Hepatocyte (in vitro differentiated cells): ENCODE results near the gene BCAS1. TPM values are rescaled to one million over a fixed set of nuclear protein-coding genes. Genes with fewer than 3 reads are reported as not detected.

Source experiments
- DNase-seq: peaks from one replicate; pipeline ENCODE4 v3.0.0-alpha.2; 2016; ENCODE audit warnings: low spot score
- H2AFZ ChIP-seq: fragments of 200-600 bp; sonication (generic); 2 replicates; pipeline ENCODE4 v1.6.0; 2016; ENCODE audit warnings: antibody characterized with exemption, mild to moderate bottlenecking
- H3K27ac ChIP-seq: fragments of 200-600 bp; sonication (generic); 2 replicates; pipeline ENCODE4 v1.5.1; 2016; ENCODE audit warnings: mild to moderate bottlenecking
- H3K27me3 ChIP-seq: fragments of 200-600 bp; sonication (generic); 2 replicates; pipeline ENCODE4 v1.6.1; 2016
- H3K36me3 ChIP-seq: fragments of 200-600 bp; sonication (generic); replicated peaks from 2 replicates; pipeline ENCODE4 v1.5.1; 2016; ENCODE audit warnings: low read depth; ENCODE audit not compliant: insufficient read depth
- H3K4me1 ChIP-seq: fragments of 200-600 bp; sonication (generic); 2 replicates; pipeline ENCODE4 v1.5.1; 2016; ENCODE audit warnings: mild to moderate bottlenecking, moderate library complexity; ENCODE audit not compliant: insufficient read depth
- H3K4me2 ChIP-seq: fragments of 200-600 bp; sonication (generic); 2 replicates; pipeline ENCODE4 v1.6.0; 2016
- H3K4me3 ChIP-seq: fragments of 200-600 bp; sonication (generic); 2 replicates; pipeline ENCODE4 v1.5.1; 2016; ENCODE audit warnings: mild to moderate bottlenecking
- H3K79me2 ChIP-seq: fragments of 200-600 bp; sonication (generic); 2 replicates; pipeline ENCODE4 v1.6.0; 2017; ENCODE audit warnings: mild to moderate bottlenecking
- H3K9me2 ChIP-seq: fragments of 200-600 bp; sonication (generic); replicated peaks from 2 replicates; pipeline ENCODE4 v1.6.0; 2017; ENCODE audit warnings: mild to moderate bottlenecking; ENCODE audit not compliant: insufficient read depth
- H3K9me3 ChIP-seq: fragments of 200-600 bp; sonication (generic); 2 replicates; pipeline ENCODE4 v1.5.1; 2016; ENCODE audit warnings: low read depth, mild to moderate bottlenecking
- H4K20me1 ChIP-seq: fragments of 200-600 bp; sonication (generic); 2 replicates; pipeline ENCODE4 v1.6.0; 2016; ENCODE audit warnings: mild to moderate bottlenecking; ENCODE audit not compliant: insufficient read depth, poor library complexity, severe bottlenecking
- EZH2 ChIP-seq: fragments of 200-600 bp; sonication (generic); IDR thresholded peaks from 2 replicates; pipeline ENCODE4 v1.6.1; 2016; ENCODE audit warnings: antibody characterized with exemption, mild to moderate bottlenecking, borderline replicate concordance
- EZH2phosphoT487 ChIP-seq: fragments of 200-600 bp; sonication (generic); IDR thresholded peaks from one replicate; pipeline ENCODE4 v1.6.1; 2018; ENCODE audit warnings: antibody characterized with exemption, mild to moderate bottlenecking, low read depth, moderate library complexity; ENCODE audit not compliant: unreplicated experiment, severe bottlenecking
- WGBS: methylation state at CpG from one replicate; pipeline ENCODE4 v1.1.6; 2016; ENCODE audit warnings: low lambda C conversion rate; ENCODE audit errors: missing lambda C conversion rate; 5-methylcytosine and 5-hydroxymethylcytosine counted together
- polyA plus RNA-seq: library from polyadenylated mRNA; unstranded; fragments of >200 nt; fragmentation: Nextera tagmentation; extraction: Ambion mirVana; gene quantifications from 2 replicates; pipeline ENCODE4 v1.2.1, GENCODE V29; 2016
- total RNA-seq: library from RNA; depleted of rRNA; stranded (reverse); fragments of >200 nt; gene quantifications from 2 replicates; pipeline ENCODE4 v1.2.3, GENCODE V29; 2014
- TF ChIP-seq, protein P1 (sequence below): fragments of 200-600 bp; sonication (generic); IDR thresholded peaks from 2 replicates; pipeline ENCODE4 v1.5.1; 2016; ENCODE audit warnings: antibody characterized with exemption, mild to moderate bottlenecking; ENCODE audit not compliant: poor library complexity

BCAS1 gene
- total and polyA plus RNA-seq, 2 experiments from 2014 or later, result 4.9 to 9.8 TPM

DNA sequence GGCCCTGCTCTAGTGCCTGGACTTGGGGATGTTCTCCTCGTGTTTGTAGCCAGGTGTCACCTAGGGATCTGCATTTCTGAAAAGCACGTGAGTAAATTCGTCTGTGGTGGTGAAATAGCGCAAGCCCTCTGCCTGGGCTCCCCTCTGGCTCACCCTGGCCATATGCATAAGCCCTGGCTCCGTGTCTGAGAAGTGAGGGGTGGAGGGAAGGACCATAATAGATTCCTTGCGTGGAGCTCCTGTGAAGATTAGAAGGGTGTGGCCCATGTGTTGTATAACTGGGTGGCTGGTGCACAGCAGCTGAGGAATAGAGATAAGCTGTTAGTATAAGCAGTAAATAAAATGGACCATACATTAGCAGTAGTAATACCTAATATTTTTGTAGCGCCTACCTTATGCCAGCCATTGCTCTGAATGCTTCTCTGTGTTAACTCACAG lies 4.8 kb downstream of the BCAS1 start:
- no peak overlapping the region for H3K4me3 ChIP-seq
- no peak overlapping the region for H3K4me2 ChIP-seq
- H3K9me3 ChIP-seq, result no peaks in the 10 kb centered on the region
- H3K27me3 ChIP-seq, result no peaks in the 10 kb centered on the region
- no peak for DNase-seq
- 72% methylated on average over 7 of the region's 7 CpGs for WGBS
- peaks cover 33% of the 10 kb centered on the region for H3K4me1 ChIP-seq
- no peaks in the 10 kb centered on the region for H3K36me3 ChIP-seq
- H4K20me1 ChIP-seq, result no peaks in the 10 kb centered on the region
- no peaks in the 10 kb centered on the region for H3K79me2 ChIP-seq
- TF ChIP-seq EZH2phosphoT487, result no peak
- TF ChIP-seq, protein P1, sequence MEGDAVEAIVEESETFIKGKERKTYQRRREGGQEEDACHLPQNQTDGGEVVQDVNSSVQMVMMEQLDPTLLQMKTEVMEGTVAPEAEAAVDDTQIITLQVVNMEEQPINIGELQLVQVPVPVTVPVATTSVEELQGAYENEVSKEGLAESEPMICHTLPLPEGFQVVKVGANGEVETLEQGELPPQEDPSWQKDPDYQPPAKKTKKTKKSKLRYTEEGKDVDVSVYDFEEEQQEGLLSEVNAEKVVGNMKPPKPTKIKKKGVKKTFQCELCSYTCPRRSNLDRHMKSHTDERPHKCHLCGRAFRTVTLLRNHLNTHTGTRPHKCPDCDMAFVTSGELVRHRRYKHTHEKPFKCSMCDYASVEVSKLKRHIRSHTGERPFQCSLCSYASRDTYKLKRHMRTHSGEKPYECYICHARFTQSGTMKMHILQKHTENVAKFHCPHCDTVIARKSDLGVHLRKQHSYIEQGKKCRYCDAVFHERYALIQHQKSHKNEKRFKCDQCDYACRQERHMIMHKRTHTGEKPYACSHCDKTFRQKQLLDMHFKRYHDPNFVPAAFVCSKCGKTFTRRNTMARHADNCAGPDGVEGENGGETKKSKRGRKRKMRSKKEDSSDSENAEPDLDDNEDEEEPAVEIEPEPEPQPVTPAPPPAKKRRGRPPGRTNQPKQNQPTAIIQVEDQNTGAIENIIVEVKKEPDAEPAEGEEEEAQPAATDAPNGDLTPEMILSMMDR, result no peak
- no peak for TF ChIP-seq EZH2
- H2AFZ ChIP-seq, result no peak overlapping the region
- H3K27ac ChIP-seq, result no peak overlapping the region
- no peaks in the 10 kb centered on the region for H3K9me2 ChIP-seq

DNA sequence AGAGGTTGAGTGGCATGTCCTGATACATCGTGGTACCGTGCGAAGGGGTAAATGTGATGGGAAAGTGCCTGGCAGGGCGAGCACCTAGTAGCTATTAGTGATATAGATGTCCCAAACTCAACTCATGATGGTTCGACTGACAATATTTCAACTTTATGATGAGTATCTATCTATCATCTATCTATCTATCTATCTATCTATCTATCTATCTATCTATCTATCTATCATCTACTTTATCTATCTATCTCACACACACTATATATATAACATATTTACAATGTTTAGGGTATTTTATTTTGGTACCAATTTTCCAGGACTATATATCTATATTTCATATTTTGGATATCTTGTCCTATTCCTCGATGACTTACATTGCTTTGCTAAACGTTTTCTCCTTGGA lies 5.5 kb downstream of the BCAS1 start:
- Histone ChIP-seq H3K36me3 (no peaks in the 10 kb centered on the region), H3K4me3 (no peak overlapping the region), H3K4me2 (no peak overlapping the region), H3K27me3 (no peaks in the 10 kb centered on the region), H3K9me3 (no peaks in the 10 kb centered on the region), H2AFZ (no peak overlapping the region), H3K4me1 (peaks cover 26% of the 10 kb centered on the region), H3K9me2 (no peaks in the 10 kb centered on the region), H3K27ac (no peak overlapping the region), H4K20me1 (no peaks in the 10 kb centered on the region), H3K79me2 (no peaks in the 10 kb centered on the region)
- TF ChIP-seq EZH2phosphoT487, result no peak
- TF ChIP-seq EZH2, result no peak
- TF ChIP-seq, protein P1, result no peak
- 93% methylated on average over 7 of the region's 7 CpGs for WGBS
- DNase-seq, result no peak

DNA sequence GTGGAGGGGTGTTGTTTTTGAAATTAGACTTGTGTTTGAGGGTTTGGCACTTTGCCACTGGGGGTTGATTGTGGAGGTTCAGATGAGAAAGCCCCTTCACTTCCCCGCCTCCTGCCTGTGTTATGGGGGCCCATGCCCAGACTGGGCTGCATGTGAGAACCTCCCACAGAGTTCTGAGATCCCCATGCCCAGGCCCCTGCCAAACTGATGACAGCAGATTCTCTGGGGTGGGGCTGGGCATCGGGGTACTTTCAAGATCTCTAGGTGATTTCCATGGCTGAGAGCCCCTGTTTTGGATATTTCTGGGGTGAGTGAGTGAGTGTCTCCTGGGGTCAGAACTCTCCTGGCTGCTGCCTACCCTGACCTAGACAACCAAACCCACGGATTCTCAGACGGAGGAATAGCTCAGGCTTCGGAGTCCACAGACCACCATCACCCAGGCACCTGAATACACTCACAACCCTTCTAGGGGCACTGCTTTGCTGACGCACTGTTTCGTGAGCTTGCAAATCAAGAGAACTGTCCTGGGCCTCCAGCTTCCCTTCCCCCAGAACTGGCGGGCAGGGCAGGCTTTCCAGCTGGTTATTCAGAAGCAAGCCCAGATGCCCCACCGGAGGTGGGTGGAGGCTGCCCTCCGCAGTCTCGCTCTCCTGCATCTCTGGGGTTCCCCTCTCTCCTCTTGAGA lies 6.3 kb downstream of the BCAS1 start:
- 84% methylated on average over 11 of the region's 11 CpGs for WGBS
- H3K79me2 ChIP-seq, result no peaks in the 10 kb centered on the region

More for the DNA sequence above, 6.3 kb downstream of the BCAS1 start:
- H4K20me1 ChIP-seq, result no peaks in the 10 kb centered on the region
- no peak overlapping the region for H2AFZ ChIP-seq
- H3K4me1 ChIP-seq, result peaks cover 20% of the 10 kb centered on the region
- no peaks in the 10 kb centered on the region for H3K27me3 ChIP-seq
- no peak overlapping the region for H3K4me2 ChIP-seq
- no peaks in the 10 kb centered on the region for H3K9me3 ChIP-seq
- H3K9me2 ChIP-seq, result no peaks in the 10 kb centered on the region
- H3K36me3 ChIP-seq, result no peaks in the 10 kb centered on the region
- no peak overlapping the region for H3K27ac ChIP-seq
- TF ChIP-seq EZH2phosphoT487, result no peak
- TF ChIP-seq, protein P1, result no peak
- no peak for TF ChIP-seq EZH2
- DNase-seq, result no peak
- no peak overlapping the region for H3K4me3 ChIP-seq
